OCI-M2 (cell line): Measurements from ENCODE around the gene NRSN1.
A peak's percentile ranks its signal among the peaks of the same experiment; 100 is the strongest.

ENCODE experiments used
- DNase-seq: peaks from one replicate; lab custom pipeline; 2025; ENCODE audit not compliant: unreplicated experiment; lab: John Stamatoyannopoulos, UW

Gene NRSN1

GRCh38 chr6:24125980-24126379, at the start of gene NRSN1:
Gene NRSN1, plus strand, starts transcription at chr6:24126215. Its CDS starts 8,113 bp downstream, at chr6:24134328.
- no peak for DNase-seq

- DNase-seq, result no peak
Observed at GRCh38 chr6:24078200-24078599, 47.8 kb upstream of the NRSN1 start.

DNA sequence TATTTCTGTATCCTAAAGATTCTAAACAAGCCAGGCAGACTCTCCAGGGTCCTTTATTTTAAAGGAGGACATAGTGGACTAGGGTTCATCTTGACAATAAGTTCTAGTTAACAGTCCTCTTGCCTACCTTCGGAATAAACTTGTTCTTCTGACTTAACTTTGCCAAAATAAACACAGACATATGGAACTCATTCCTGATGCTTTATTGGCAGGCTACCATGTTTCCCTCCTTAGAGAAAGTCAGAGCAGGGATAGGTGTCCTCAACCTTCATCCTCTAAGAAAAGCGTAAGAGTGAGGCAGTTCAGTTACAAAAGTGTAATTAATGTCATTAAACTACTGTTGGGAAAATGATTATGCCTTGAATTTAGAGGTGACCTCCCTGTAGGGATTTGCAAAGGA, 46.9 kb upstream of the NRSN1 start:
- DNase-seq, result no peak

- no peak for DNase-seq
Observed at GRCh38 chr6:24080711-24081110, 45.3 kb upstream of the NRSN1 start.

GRCh38 chr6:24089736-24090135, 36.3 kb upstream of the NRSN1 start:
- DNase-seq, result no peak

DNA sequence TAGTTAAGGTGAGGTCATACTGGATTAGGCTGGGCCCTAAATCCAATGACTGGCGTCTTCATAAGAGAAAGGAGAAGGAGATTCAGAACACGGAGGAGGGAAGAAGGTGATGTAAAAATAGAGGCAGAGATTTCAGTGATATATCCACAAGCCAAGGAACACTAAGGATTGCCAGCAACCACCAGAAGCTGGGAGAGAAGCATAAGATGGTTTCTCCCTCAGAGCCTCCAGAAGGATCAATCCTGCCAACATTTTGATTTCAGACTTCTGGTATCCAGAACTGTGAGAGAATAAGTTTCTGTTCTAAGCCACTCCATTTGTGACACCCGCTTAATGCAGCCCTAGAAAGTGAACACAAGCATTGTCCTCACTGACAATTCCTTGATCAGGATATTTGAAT, 33.6 kb upstream of the NRSN1 start:
- DNase-seq, result no peak

DNA sequence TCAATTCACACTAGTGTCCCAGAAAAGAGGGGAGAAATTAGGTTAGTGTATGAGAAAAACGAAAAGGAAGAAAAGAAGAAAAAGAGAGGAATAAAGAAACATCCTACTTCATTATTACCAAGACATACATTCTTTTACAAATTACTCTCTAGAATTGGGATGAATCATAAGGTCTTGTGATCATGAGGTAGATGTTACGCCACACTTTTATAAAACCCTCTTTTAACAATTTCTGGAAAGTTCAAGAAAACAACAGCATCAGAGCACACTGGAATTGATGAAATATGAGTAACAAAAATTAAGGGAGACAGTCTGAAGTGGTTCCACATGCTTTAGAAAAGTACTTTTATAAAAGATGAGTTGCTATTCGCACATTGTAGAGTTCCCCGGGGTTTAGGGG, 32.6 kb upstream of the NRSN1 start:
- no peak for DNase-seq

DNA sequence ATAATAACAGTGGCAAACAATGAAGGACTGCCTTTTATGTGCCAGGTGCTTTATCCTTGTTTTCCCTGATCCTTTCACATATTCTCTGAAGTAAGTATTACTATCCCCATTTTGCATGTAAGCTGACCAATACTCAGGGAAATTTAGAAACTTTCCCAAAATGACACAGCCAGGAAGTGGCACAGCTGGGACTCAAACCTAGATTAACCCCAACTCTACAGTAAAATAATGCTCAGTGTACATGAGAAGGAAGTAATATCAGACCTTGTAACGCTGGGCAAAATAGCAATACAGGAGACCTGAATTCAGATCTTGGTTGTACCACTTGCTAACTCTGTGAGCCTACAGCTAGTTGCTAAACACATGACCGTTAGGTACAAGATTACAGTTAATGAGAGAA, 26.8 kb upstream of the NRSN1 start:
- DNase-seq, result no peak

DNA sequence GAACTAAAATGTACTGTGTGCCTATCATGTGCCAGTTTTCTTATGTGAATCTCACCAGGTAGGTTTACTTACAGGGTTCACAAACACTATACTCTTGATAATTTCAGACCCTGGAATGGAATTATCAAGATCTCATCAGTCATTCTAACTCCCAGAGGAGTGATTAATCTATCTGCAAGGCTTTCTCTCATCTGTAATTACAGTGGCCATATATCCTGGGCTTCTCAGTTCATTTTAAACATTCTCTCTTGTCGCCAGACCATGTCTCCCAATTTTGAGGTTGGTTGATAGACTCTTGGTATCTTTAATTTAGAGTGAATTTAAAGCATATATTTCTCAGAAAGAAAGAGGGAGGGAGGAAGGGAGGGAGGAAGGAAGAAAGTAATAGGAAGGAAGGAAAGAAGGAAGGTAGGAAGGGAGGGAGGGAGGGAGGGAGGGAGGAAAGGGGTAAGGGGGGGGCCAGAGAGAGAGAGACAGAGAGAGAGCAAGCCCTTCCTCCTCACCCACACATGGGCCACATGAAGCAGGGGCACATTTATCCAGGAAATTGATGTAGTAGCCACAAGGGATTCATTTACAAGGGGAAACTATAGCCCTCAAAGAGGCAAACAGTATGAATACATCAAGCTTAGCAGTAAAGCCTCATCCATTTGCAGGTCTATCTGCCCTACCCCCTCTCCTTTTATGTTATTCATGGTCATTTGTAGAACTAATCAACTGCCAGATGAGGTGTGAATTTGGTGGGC, 25.8 kb upstream of the NRSN1 start:
- no peak for DNase-seq

DNA sequence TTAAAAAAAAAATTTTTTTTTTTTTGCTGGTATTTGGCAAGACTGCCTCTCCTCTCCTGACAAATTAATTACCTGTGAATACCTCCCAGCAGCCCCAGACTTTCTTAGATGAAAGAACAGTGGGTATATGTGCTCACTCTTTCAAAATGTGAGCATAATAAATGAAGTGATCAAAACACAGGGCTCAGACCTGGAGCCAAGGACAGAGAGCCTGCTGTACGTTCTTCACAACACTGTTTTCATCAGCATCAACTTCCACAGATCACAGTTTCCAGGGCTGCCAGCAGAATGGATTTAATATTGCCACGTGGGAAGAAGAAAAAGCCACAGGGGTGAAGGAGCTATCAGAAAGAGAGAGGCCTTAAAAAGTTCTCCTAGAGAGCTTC, 25.3 kb upstream of the NRSN1 start:
- DNase-seq, result no peak

DNA sequence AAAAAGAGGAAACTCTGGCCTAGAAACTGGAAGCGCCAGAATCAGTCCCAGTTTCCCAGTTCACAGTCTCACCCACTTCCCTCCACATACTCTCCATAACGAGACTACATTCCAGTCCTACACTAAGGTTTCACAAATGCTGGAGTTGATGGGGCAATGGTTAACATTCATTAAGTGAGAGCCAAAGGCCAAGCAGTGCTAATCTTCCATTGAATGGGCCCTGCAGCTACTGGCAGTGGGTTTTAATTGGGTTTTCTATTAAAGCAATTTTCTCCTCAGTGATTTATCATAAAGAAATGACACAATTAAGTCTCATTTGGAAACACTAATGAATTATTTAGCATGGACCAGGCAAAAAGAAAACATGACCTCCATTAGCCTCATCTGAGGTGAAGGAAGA, 20.8 kb upstream of the NRSN1 start:
- DNase-seq, result no peak

DNA sequence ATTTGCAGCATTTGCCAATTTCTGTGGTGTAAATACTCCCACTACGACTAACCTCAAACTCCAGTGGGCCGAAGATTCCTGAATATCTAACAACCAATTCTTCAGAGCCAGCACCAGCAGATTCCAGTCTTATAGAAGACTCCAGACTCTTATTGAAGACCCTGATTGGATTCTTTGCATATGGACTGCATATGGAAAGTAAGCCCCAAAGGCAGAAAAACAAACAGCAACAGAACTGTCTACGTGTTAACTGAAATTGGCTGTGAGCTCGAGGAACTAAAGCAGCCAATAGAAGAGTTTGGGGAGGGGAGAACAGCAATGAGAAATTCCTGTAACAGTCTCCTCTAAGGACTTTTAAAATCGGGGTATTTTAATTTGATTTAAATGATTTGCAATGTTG, 19.7 kb upstream of the NRSN1 start:
- DNase-seq, result no peak

GRCh38 chr6:24107294-24107693, 18.7 kb upstream of the NRSN1 start:
- DNase-seq, result no peak

GRCh38 chr6:24108056-24108455, 18.0 kb upstream of the NRSN1 start:
- no peak for DNase-seq

- DNase-seq, result no peak
Observed at GRCh38 chr6:24110417-24110816, 15.6 kb upstream of the NRSN1 start.

GRCh38 chr6:24113891-24114290, 12.1 kb upstream of the NRSN1 start:
- DNase-seq, result no peak

DNA sequence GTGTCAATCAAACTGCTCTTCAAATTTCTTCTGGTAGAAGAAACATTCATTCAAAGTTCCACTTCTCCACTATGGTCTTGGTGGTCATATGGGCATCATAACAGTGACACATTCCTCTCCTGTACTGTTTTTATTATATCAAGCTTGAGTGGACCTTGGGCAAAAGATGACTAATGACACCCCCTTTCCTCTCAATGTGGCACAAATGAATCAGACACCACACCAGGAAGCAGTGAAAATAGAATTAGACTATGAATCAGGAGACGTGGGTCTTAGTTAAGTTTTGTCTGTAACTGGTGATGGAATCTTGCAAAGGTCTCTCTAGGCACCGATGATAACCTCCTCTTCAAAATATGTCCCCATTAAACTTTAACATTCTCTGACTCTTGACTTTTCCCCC, 9.0 kb upstream of the NRSN1 start:
- DNase-seq, result no peak

DNA sequence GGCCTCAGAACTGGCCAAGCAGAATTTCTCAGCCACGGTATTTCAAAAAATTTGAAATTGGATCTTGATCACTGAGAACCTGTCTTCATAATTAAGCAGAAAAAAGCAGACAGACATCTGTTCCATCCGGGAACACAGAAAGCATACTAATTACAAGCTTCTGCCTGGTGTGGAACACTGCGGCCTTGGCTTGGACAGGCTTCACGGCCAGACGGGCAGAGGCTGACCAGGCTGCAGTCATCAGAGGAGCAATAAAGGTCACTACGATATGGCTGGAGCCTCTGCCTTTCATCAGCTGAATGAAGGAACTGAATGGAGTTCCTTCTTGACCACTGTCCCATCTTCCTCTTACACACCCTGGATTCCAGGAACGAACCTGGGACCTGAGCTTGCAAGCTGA, 3.9 kb upstream of the NRSN1 start:
- DNase-seq, result no peak

- DNase-seq, result peak; percentile 55
Observed at GRCh38 chr6:24126586-24127192, 674 bp downstream of the NRSN1 start.

DNA sequence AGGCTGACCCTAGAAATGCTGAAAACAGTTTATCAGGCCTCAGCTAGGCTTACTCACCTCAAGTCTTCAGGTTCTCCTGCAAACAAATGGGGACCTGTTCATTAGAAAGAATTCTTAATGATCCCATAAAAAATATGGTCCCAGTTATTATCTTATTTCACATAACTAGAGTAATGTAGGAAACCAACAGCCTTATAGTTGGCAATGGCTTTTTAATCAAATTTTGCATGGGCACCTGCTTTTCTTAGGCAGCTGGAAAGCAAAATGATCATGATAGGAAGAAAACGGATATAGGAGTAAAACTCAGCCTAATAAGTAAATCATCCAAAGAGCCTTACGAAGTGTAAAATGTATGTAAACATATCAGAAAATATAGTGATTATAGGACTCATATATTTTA, 1.3 kb downstream of the NRSN1 start:
- no peak for DNase-seq

DNA sequence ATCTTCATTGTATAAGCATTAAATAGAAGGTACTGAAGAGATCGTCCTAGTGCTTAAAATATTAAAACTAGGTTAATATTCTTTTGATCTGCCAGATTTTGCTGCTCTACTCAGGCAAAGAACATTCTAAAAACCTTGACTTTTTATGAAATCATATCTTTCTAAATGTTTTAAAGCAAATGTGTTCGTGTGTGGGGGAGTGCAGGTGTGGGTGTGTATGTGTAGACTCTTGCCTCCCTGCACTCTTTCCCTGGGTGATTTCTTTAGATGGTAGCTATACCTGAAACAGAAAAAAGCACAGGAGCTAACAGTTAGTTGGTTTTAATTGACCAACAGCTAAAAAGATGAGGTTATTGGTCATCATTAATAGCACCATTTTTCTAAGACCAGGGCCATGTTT, 5.7 kb downstream of the NRSN1 start:
- no peak for DNase-seq

- no peak for DNase-seq
Observed at GRCh38 chr6:24139080-24139479, 13.1 kb downstream of the NRSN1 start.

- no peak for DNase-seq
Observed at GRCh38 chr6:24139639-24140038, 13.6 kb downstream of the NRSN1 start.
